GM19452 (cell line): ENCODE data around the gene FAXC.
"Not testable (repeated sequence)": the region's sequence is repeated elsewhere in the genome, so short reads cannot be mapped to it uniquely, and the experiment has no call there.

ENCODE experiments used
- ATAC-seq: cut with Tn5 transposase; IDR thresholded peaks from one replicate; pipeline ENCODE4 v1.9.1; 2021; ENCODE audit not compliant: unreplicated experiment

The FAXC gene

GRCh38 chr6:99288668-99289067 is 60.8 kb downstream of the FAXC start:
- no peak for ATAC-seq

- ATAC-seq: no peak
These were observed 62.0 kb downstream of the FAXC start for GRCh38 chr6:99287523-99287922.

- no peak for ATAC-seq
These were observed 63.6 kb downstream of the FAXC start for GRCh38 chr6:99285881-99286280.

GRCh38 chr6:99282479-99283062 is 66.9 kb downstream of the FAXC start:
- ATAC-seq: no peak

DNA sequence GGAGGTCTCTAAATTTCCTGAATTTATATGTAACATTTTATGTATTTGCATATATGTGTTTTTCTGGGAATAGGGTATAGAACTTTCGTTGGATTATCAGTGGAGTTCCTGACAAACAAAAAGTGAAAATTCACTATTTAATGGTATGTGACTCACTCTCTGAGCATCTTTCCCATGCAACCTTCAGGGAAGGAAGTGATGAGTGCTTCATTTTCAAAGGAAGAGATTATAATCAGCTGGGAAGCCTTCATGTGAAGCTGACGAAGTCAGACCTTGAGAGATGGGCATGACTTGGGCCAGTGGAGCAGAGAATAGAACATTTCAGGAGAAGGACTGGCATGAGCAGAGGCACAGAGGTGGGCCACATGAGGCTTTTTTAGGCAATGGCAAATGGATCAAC is 72.7 kb downstream of the FAXC start:
- ATAC-seq: no peak

- ATAC-seq: no peak
These were observed 78.6 kb downstream of the FAXC start for GRCh38 chr6:99270826-99271225.

- ATAC-seq: no peak
These were observed 79.4 kb downstream of the FAXC start for GRCh38 chr6:99270030-99270429.

DNA sequence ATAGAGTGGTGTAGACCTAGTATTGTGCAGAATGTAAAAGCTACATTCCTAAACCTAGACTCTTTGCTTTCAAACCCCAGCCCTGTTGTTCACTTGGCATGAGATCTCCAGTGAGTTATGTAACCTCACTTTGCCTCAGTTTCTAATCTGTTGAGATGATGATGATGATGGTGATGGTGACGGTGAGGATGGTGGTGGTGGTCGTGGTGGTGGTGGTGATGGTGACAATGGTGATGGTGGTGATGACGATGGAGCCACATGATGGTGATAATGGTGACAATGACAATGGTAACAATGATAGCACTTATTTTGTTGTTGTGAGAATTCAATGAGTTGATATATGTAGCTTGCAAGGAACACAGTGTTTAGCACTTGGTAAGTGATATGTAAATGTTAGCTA is 80.3 kb downstream of the FAXC start:
- no peak for ATAC-seq

DNA sequence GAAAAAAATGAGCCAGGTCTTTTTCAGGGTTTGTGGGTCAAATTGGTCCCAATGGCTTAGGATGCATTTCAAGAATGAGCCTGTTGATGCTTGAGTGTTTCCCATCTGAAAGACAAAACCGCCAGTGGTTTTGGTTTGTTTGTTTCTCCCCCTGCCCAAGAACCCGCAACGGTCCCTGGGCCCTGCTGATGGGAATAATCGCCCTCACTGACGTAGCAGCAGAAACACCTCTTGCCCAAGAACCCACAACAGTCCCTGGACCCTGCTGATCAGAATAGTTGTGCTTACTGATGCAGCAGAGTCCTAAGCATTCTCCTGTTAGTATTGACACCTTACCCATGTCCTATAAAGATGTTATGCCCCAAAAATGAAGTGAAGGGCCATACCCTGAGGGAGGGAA is 82.5 kb downstream of the FAXC start:
- ATAC-seq: not testable (repeated sequence)

- not testable (repeated sequence) for ATAC-seq
These were observed 84.0 kb downstream of the FAXC start for GRCh38 chr6:99265447-99265846.

- no peak for ATAC-seq
These were observed 94.6 kb downstream of the FAXC start for GRCh38 chr6:99254616-99255550.

DNA sequence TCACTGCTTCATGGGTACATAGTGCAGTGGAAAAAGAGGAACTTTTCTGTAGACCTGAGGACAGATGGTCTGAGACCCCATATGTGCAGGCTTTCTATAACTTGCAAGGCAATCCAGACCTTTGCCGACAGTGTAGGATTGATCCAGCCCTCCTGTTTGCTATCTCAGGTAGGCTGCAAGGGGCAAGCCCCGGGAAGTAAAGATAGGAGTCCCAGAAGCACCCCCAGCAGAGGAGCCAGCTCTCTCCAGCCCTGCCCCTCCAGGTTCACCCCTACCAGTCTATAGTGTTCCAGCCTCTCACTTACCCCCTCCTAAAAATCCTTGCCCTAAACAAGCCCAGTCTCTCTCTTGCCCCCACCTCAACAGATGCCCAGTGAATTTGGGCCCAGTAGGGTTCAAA is 96.2 kb downstream of the FAXC start:
- ATAC-seq: no peak

- no peak for ATAC-seq
These were observed 97.1 kb downstream of the FAXC start for GRCh38 chr6:99252421-99252820.

DNA sequence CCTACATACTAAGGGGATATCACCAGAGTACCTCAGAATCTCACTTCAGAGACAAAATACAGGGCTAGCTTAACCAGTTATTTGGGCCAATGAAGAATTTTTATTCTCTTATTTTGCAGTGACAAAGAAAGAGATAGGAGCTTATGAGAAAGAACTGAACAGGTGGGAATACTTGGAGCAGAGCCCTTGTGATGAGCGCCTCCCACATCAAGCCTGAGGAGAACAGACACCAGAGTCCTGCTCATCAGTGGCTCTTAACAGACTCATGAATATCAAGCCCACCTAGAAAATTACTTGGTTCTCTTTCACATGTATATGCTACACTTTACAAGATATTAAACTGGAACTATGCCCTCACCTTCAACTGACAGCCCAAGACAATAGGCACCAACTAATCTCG is 99.0 kb downstream of the FAXC start:
- no peak for ATAC-seq

GRCh38 chr6:99246602-99247001 is 102.9 kb downstream of the FAXC start:
- ATAC-seq: no peak

DNA sequence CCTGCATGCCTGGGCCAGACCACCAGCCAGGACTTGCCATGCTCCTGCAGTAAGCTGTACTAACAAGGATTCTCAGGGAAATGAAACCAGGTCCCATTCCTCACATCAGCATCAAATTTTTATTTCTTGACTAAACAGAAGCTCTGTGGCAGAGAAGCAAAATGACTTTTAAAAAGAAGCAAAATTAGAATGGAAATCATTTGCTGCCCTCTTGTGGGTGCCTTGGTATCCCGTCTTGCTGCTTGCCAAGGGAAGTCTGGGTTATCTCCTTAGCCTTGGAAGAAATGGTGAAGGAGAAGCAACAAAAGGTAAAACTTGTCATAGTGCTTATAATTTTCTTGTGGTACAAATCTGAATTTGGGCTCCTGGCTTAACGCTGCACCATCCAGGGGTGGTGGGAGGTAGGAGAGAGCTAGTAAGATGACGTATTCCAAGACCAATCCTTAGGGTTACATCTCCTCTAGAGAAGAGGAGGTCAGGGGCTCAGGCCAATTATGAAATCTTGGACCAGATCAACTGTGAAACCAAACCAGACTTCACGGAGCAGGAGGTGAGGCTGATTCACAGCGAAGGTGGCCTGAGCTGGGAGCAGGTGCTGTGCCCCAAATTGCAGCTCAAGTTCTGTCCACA is 107.5 kb downstream of the FAXC start:
- no peak for ATAC-seq

DNA sequence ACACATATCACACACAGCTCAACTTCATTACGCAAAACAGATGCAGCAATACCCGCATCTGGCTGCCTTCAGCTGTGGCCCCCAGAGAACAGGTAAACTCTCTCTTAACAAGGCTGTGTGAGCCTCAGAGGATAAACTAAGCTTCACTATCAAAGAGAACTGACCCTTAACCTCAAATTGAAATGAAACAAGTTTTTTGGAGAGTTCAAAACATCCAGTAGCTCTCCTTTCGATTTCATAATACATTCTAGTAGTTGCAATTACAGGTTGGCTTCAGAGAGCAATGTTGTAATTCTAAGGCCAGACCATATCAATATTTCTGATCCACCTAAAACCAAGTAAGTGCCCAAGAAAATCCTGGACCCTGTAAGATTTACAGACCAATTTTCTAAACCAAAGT is 113.5 kb downstream of the FAXC start:
- no peak for ATAC-seq

DNA sequence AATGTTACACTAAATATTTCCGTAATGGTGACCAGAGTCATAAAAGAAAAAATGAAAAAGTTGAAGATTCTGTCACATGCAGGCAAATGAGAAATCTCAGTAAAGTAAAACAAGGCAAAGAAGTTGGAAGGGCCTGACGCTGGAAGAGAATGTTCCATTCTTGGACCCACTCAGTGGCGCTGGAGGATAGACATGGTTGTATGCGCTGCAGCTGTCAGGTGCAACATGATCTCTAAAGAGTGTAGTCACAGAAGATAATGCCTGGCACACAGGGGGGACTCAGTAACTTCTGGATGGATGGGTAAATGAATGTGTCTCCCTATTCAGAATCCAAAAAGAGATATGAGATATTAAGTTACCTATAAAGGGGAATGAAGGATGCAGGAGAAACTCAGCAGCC is 116.3 kb downstream of the FAXC start:
- no peak for ATAC-seq

- ATAC-seq: no peak
These were observed 117.4 kb downstream of the FAXC start for GRCh38 chr6:99232056-99232455.

- no peak for ATAC-seq
These were observed 124.3 kb downstream of the FAXC start for GRCh38 chr6:99225172-99225571.
